Activated CD8-positive, alpha-beta memory T cell treated with anti-CD3 and anti-CD28 coated beads for 1 hour (primary cell): ENCODE results near the gene OR1D2.
A peak's percentile ranks its signal among the peaks of the same experiment; 100 is the strongest.
"Not testable (repeated sequence)": the region's sequence is repeated elsewhere in the genome, so short reads cannot be mapped to it uniquely, and the experiment has no call there.

ENCODE experiments used
- DNase-seq, 2 donors: peaks; one replicate each; pipeline ENCODE4 v3.0.0-alpha.2; 2020; ENCODE audit warnings: low read depth in 1 of 2; ENCODE audit errors: extremely low read depth in 1 of 2

OR1D2 gene, protein sequence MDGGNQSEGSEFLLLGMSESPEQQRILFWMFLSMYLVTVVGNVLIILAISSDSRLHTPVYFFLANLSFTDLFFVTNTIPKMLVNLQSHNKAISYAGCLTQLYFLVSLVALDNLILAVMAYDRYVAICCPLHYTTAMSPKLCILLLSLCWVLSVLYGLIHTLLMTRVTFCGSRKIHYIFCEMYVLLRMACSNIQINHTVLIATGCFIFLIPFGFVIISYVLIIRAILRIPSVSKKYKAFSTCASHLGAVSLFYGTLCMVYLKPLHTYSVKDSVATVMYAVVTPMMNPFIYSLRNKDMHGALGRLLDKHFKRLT

DNA sequence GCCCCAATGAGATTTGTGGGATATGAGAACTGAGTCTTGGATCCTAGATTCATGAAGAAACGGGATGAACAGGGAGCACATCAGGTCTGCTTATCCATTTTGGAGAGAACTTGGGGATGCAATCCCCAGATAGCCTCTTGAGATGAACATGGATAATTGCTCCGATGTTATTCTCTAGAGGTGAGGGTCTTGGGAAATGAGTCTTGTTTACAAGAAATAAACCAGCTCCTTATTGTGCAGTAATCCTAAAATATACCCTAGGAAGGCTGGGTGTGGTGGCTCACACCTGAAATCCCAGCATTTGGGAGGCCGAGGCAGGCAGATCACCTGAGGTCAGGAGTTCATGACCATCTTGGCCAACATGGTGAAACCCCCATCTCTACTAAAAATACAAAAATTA, at the start of gene OR1D2:
TSS of gene OR1D2 (minus strand) at position 101 of the 400 bp plus-strand sequence. CDS start 11,426 bp downstream, outside the sequence.
- no peak for DNase-seq

- not testable (repeated sequence) for DNase-seq
These were observed 33.3 kb upstream of the OR1D2 start for GRCh38 chr17:3137494-3137893.

DNA sequence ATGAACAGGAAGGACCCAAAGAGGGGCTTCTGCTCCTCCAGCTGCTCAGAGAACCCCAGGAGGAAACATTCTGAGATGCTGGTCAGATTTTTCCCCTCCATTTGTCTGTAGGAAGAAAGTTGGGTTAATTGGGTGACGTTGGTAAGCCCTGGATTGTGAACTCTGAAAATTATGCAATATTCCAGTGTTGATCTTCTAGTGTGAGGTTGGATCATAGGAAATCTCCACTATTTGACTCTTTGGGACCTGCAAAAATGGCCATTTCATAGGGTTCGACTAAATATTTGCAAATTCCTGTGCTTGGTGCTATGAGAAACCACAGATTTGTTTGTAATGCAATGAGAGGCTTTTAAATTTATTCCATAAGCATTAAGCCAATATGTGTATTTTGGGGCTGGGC, 23.2 kb upstream of the OR1D2 start, which contains the start of gene OR1G1:
TSS of gene OR1G1 (minus strand) at position 101 of the 400 bp plus-strand sequence. CDS start at position 101, 0 bp downstream.
- DNase-seq: no peak

- not testable (repeated sequence) for DNase-seq
These were observed 30.4 kb downstream of the OR1D2 start for GRCh38 chr17:3073850-3074249.

- DNase-seq: not testable (repeated sequence)
These were observed 39.0 kb downstream of the OR1D2 start for GRCh38 chr17:3065192-3065591.

DNA sequence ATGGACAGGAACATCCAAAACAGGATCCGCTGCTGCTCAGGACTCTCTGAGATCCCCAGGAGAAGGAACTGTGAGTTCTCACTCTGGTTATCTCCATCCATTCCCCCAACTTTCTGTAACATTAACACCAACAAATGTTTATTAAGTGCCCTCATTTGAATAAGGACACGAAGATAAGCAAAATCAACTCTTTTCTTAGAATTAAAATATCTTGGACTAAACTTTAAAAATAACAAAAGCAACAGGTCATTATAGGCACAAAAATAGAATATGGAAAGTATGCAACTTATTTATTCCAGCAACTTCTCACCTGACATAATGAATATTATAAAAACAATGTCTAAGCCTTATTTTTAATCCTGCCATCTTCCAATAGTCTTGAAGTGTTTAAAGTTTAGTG, 40.7 kb downstream of the OR1D2 start, which contains the start of gene OR1D5:
TSS of gene OR1D5 (minus strand) at position 101 of the 400 bp plus-strand sequence. CDS start at position 101, 0 bp downstream.
- DNase-seq: not testable (repeated sequence)

GRCh38 chr17:3062824-3063377, 41.3 kb downstream of the OR1D2 start:
- DNase-seq: not testable (repeated sequence)

DNA sequence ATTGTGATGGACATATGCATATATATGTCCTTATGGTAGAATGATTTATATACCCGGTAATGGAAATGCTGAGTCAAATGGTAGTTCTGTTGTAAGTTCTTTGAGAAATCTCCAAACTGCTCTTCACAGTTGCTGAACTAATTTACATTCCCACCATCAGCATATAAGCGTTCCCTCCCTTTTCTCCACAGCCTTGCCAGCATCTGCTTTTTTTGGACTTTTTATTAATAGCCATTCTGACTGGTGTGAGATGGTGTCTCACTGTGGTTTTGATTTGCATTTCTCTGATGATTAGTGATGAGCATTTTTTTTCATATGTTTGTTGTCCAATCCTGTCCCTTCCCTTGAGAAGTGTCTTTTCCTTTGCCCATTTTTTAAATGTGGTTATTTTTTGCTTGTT, 49.4 kb downstream of the OR1D2 start:
- not testable (repeated sequence) for DNase-seq

DNA sequence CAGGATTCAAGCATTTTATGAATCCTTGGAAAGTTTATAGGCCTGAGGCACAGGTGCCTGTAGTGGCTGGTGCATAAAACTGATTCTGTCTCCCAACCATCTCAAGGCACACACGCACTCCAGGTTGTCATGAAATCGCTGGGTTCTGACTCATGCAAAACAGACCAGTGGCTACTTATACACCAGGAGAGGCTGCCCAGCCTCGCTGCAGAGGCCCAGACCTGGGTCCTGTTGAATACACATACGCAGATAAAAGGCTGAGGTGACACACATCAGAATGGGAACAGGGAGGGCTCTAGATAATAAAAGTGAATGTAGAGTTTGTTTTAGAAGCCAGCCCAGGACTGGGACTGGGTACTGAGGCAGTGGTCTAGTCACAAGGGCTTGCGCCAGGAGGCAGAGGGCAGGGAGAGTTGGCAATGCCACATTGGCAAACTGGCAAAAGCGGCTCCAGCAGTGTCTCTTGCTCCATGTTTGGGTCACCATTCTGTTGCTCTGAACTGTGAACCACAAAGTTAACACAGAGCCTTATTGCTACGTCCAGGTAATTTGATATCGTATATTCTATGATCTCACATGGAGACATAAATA, 54.4 kb downstream of the OR1D2 start:
- DNase-seq: no peak

DNA sequence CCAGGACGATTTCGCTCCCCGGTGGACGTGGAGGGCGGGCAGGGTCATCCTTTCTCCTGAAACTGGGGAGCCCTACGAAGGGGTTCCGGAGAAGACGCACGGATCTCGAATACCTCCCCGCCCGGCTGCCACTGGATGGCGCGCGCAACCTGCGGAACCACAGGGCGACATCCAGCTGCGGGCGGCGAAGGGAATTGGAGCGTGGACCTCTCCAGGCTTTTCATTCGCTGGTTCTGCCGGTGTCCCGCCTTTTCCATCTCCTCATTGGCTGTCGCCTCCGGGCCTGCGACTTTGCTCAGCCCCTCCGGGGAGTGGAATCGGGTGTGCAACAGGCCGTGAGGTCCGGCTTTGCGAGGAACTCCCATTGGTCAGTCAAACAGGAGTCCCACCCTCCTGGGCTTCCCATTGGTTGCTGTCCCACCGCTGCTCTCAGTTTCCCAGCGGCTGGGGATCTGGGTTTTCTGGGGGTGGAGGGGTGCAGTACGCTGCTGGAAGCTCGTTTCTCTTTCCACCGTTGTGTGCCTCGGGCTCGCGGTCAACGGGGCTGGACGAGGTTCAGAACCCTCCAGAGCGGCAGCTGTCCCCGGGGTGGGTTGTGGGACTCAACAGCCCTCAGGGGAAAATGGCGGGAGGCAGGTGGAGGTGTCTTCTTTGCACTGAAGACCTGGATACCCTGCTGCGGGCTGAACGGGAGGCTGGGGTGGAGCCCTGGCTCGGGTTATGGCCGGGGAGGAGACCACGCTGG, 55.3 kb downstream of the OR1D2 start:
- peak; percentile 77 to 80 for DNase-seq

- DNase-seq: no peak
These were observed 57.5 kb downstream of the OR1D2 start for GRCh38 chr17:3046753-3047152.

GRCh38 chr17:3043737-3044365, 60.4 kb downstream of the OR1D2 start:
- DNase-seq: no peak

- DNase-seq: no peak
These were observed 63.3 kb downstream of the OR1D2 start for GRCh38 chr17:3040882-3041281.

DNA sequence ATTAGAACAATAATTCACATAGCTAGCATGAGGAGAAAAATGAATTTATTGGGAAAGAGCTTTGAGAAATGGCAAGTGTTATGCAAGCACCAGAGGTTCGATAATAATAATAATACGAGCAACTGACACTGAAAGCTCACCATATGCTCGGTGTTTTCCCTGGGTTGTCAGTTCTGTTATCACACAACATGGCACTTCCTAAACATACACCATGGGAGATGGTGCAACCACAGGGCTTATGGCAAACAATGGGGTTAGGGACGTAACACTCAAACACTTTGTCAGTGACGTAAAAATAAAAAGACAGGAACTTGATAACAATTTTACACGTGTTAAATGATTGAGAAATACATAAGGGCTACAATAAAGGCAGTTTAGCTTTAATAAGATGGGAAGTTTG, 64.5 kb downstream of the OR1D2 start:
- DNase-seq: no peak

DNA sequence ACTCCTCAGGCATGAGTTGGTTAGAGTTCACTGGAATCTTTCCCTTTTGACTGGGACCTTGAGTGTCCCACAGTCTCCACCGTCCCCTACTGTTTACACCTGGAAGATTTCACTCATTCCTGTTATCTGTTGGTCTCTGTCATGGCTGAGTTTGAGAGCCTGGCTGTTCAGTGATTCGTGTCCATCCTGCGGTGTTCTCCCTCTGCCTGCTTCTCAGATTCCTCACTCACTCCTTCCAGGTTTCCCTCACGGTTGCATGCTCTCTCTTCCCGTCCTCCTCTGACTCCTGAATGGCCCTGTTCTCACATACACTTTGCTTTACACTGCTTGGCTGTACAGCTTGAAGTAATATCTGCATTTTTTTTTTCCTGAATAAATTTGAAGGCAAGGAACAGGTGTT, 65.3 kb downstream of the OR1D2 start:
- no peak for DNase-seq
